NCI-H1694 (cell line): ENCODE data around the gene CD164.
"Not testable (repeated sequence)": the region's sequence is repeated elsewhere in the genome, so short reads cannot be mapped to it uniquely, and the experiment has no call there.

ENCODE experiments used
- DNase-seq: peaks from one replicate; lab custom pipeline; 2025; lab: John Stamatoyannopoulos, UW

CD164 gene

DNA sequence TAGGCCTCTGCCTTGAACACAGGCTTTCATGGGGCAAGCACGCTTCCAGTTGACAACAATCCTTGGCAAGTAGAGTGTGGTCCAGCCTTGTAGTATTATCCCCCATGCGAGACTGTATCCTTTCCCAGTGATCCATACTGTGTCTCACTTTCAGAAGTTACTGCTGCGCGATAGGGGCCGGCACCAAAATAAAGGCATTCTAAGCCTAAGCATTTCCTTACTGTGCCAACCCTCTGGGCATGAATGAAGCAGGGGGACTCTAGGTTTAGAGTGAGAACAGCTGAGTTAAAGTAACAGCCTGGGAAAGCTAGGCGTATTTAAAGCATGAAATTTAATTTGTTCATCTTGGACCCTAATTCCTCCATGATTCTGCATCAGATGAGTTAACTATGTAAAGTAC, 39.4 kb downstream of the CD164 start:
- no peak for DNase-seq

- no peak for DNase-seq
Observed at GRCh38 chr6:109342506-109342905, 39.8 kb downstream of the CD164 start.

- no peak for DNase-seq
Observed at GRCh38 chr6:109340811-109341210, 41.5 kb downstream of the CD164 start.

DNA sequence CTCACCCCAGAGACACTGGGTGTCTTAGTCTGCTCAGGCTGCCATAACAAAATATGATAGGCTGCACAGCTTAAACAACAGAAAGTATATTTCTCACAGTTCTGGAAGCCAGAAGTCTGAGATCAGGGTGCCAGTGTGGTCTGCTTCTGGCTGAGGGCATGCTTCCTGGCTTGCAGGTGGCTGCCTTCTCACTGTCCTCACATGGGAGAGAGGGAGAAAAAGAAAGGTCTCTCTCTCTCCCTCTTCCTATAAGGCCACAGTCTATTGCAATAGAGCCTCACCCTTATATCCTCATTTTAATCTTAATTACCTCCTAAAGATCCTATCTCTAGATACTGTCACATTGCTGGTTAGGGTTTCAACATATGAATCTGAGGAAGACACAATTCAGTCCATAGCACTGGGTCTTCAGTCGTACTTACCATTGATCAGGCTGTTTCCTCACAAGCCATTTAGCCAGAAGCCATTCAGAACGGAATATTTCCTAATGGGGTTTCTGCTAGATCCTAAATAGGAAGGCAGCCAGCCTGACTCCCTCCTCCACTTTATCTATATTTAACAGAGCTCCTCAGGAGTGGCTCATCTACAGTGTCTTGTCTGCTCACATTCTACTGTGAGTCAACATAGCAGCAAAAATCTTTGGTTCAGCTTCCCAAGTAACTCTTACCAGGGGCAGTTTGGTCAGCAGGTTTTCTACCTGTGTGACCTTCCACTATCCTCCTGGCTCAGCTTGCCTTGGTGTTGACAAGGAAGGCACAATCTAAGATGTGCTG, 42.2 kb downstream of the CD164 start:
- no peak for DNase-seq

GRCh38 chr6:109336221-109336961, 45.9 kb downstream of the CD164 start:
- DNase-seq: no peak

DNA sequence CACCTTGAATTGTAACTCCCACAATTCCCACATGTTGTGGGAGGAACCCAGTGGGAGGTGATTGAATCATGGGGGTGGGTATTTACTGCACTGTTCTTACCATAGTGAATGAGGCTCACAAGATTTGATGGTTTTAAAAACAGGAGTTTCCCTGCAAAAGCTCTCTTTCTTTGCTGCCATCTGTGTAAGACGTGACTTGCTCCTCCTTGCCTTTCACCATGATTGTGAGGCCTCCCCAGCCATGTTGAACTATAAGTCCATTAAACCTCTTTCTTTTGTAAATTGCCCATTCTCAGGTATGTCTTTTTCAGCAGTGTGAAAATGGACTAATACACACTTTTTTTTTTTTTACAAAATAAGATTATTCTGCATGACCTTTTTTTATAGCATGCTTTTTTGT, 48.4 kb downstream of the CD164 start:
- DNase-seq: not testable (repeated sequence)

GRCh38 chr6:109332748-109333147, 49.5 kb downstream of the CD164 start:
- DNase-seq: no peak

- no peak for DNase-seq
Observed at GRCh38 chr6:109331081-109331480, 51.2 kb downstream of the CD164 start.

DNA sequence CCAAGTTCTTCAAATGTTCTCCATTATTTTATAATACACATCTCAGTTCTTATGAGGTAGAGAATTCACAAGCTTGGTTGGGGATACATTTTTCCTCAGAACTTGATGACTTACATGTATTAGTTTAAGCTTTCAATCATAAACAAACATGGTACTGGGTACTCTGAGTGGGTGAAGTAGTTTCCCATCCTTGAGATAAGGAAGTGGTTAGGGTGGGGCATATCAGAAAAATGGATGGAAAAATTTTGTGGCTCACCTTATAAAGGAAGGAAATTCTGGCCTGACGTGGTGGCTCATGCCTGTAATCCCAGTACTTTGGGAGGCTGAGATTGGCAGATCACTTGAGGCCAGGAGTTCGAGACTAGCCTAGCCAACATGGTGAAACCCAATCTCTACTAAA, 52.0 kb downstream of the CD164 start:
- DNase-seq: no peak

GRCh38 chr6:109328629-109329028, 53.6 kb downstream of the CD164 start:
- no peak for DNase-seq

DNA sequence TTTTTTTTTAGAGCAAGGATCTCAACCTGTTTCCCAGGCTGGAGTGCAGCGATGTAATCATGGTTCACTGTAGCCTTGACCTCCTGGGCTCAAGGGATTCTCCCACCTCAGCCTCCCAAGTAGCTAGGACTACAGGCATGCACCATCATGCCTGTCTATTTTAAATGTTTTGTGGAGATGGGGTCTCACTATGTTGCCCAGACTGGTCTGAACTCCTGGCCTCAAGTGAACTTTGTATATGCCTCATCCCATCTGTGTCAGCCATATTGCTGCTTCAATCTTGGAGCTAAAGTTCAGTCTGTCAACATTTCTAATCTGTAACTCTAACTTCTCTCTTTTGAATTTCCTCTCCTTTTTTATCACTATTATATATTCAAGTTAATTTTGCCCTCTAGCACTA, 54.3 kb downstream of the CD164 start:
- no peak for DNase-seq

DNA sequence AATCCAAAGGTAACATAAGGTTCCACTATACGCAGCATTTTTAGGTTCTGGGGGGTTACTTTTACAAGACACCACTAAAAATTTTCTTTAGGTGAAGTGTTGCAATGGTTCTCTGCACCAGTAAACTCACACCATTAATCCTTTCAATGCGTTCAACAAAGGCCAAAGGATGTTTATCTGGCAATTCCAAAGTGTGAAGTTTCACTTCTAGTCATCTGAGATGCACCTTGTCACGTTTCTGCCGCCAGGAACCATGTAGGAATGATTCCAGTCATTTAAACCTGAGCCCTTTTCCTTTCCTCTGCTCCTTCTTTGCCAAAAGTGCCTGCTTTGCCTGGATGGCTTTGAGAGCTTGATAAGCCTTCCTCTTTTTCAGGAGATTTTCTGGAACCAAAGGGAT, 54.8 kb downstream of the CD164 start:
- no peak for DNase-seq

- DNase-seq: no peak
Observed at GRCh38 chr6:109326351-109326750, 55.9 kb downstream of the CD164 start.

DNA sequence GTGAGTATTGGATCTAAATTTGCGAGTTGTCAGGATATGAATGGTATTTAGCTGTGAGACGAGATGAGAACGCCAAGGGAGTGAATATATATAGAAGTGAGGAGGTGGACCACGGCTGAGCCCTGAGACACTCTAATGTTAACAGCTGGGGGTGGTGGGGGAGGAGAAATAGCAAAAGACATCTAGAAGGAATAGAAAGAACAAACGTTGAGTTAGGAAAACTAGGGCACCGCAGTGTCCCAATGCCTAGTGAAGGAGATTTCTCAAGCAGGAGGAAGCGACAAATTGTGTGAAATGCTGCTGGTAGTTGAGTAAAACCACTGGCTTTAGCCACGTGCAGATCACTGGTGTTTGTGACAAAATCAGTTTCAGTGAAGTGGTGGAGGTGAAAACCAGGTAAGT, 56.9 kb downstream of the CD164 start:
- DNase-seq: no peak

GRCh38 chr6:109323241-109323640, 59.0 kb downstream of the CD164 start:
- DNase-seq: no peak

DNA sequence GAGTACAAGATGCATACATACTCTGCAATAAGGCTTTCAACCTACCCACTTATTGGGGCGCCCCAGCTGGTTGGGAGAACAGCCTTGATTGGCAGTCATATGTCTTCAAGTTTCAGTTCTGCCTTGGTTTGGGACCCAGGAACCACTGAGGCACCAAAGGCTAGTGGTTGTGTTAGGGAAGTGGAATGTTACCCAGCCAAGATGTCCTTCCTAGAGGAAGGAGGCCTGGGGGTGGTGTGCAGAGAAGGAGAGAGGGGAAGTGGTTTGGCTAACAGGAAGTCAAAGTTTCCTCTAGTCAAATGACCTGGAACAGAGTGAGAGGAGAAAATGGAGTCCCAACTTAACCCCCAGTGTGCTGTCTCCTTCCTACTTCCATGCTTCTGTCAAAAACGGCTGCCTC, 59.4 kb downstream of the CD164 start:
- no peak for DNase-seq

GRCh38 chr6:109321752-109322151, 60.5 kb downstream of the CD164 start:
- no peak for DNase-seq

- DNase-seq: no peak
Observed at GRCh38 chr6:109320072-109320471, 62.2 kb downstream of the CD164 start.

DNA sequence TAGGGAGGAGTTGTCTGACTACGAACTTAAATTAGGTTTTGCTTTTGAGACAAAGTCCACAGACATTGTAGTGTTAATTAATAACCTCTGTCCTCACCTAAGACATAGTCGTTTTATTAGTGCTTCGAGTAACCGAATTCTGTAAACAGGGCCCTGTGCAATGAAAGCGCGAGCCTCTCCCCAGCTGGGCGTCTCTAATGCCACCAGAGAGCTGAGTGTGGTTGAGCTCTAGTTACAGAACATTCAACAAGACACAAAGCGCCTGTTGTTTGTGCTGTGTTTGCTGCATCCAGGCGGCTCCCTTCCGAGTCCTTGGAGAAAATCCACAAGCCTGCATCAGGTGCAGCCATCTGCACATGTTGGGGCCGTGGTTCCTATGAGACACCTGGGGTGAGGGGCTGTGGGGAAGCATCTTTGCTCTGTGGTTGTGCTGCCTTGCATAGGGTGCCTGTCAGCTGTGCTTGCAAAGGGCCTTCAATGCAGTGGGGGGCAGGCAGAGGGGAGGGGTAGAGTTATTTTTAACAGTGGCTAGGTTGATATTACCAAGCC, 63.9 kb downstream of the CD164 start:
- no peak for DNase-seq

- no peak for DNase-seq
Observed at GRCh38 chr6:109316909-109317308, 65.4 kb downstream of the CD164 start.
